Upper lobe of left lung (tissue), 6 donors: Measurements from ENCODE around the gene MTHFD2L. TPM values are rescaled to one million over a fixed set of nuclear protein-coding genes. Genes with fewer than 3 reads are reported as not detected.
"Not testable (repeated sequence)": the region's sequence is repeated elsewhere in the genome, so short reads cannot be mapped to it uniquely, and the experiment has no call there.

ENCODE experiments used
- ATAC-seq, 2 donors: fragments of 200-7000 bp; cut with Tn5 transposase; one replicate each; pipeline ENCODE4 v1.9.1; 2022; ENCODE audit warnings: mild to moderate bottlenecking in 2 of 2, moderate library complexity in 2 of 2; ENCODE audit not compliant: low FRiP score in 2 of 2
- DNase-seq, 2 donors: peaks; one replicate each; pipeline ENCODE4 v3.0.0-alpha.2; 2019 to 2020
- H3K27ac ChIP-seq, 4 donors: fragments of 200-600 bp; sonication (generic); one replicate each; pipeline ENCODE4 v1.5.1; 2016 to 2019
- H3K27me3 ChIP-seq, 4 donors: fragments of 200-600 bp; sonication (generic); one replicate each; pipeline ENCODE4 v1.5.1; 2017 to 2019
- H3K36me3 ChIP-seq, 4 donors: fragments of 200-600 bp; sonication (generic); one replicate each; pipeline ENCODE4 v1.5.1; 2016 to 2019
- H3K4me1 ChIP-seq, 4 donors: fragments of 200-600 bp; sonication (generic); one replicate each; pipeline ENCODE4 v1.5.1; 2018 to 2019
- H3K4me3 ChIP-seq, 4 donors: fragments of 200-600 bp; sonication (generic); one replicate each; pipeline ENCODE4 v1.5.1; 2017 to 2019; ENCODE audit warnings: mild to moderate bottlenecking in 2 of 4, moderate library complexity in 1 of 4
- H3K9me3 ChIP-seq, 4 donors: fragments of 200-600 bp; sonication (generic); one replicate each; pipeline ENCODE4 v1.5.1; 2018 to 2019
- EP300 ChIP-seq, 4 donors: sonication (generic); formaldehyde crosslinking; IDR thresholded peaks; one replicate each; pipeline ENCODE4 v1.5.1; 2017; ENCODE audit warnings: antibody characterized with exemption in 4 of 4, control low read depth in 2 of 4
- POLR2A ChIP-seq, 4 donors: fragments of 450-650 bp; IDR thresholded peaks; one replicate each; pipeline ENCODE4 v1.5.1; 2016 to 2017; ENCODE audit warnings: antibody characterized with exemption in 4 of 4, mild to moderate bottlenecking in 2 of 4
- POLR2AphosphoS5 ChIP-seq, 2 donors: sonication (generic); formaldehyde crosslinking; IDR thresholded peaks; one replicate each; pipeline ENCODE4 v1.5.1; 2017; ENCODE audit warnings: antibody characterized with exemption in 2 of 2
- WGBS, 2 donors: methylation state at CpG; one replicate each; pipeline ENCODE4 v1.1.5; 2017 to 2018; 5-methylcytosine and 5-hydroxymethylcytosine counted together
- total RNA-seq, 6 donors: library from RNA; depleted of rRNA in 4 of 6; stranded (reverse); fragments of >200 nt in 4 of 6; gene quantifications; one replicate each; pipeline versions ENCODE4 v1.1.0 to v1.2.1, GENCODE V29; 2016 to 2021
- TF ChIP-seq, protein P1 (sequence below), 6 experiments: fragments of 450-650 bp in 4 of 6; fragments of 200-600 bp in 2 of 6; sonication (generic) in 2 of 6; IDR thresholded peaks; one replicate each; pipeline ENCODE4 v1.5.1; 2016 to 2019; ENCODE audit warnings: antibody characterized with exemption in 6 of 6
- donor health status: DM: no; HTN: no; CAD: no; lungs with moderate emphysema.
- donor health status: DM: no; HTN: yes; CAD: no; lungs with severe emphysema.

Gene MTHFD2L
- total RNA-seq, 6 donors from 2014 or later: 4.9 to 23.6 (median 12.8) TPM

DNA sequence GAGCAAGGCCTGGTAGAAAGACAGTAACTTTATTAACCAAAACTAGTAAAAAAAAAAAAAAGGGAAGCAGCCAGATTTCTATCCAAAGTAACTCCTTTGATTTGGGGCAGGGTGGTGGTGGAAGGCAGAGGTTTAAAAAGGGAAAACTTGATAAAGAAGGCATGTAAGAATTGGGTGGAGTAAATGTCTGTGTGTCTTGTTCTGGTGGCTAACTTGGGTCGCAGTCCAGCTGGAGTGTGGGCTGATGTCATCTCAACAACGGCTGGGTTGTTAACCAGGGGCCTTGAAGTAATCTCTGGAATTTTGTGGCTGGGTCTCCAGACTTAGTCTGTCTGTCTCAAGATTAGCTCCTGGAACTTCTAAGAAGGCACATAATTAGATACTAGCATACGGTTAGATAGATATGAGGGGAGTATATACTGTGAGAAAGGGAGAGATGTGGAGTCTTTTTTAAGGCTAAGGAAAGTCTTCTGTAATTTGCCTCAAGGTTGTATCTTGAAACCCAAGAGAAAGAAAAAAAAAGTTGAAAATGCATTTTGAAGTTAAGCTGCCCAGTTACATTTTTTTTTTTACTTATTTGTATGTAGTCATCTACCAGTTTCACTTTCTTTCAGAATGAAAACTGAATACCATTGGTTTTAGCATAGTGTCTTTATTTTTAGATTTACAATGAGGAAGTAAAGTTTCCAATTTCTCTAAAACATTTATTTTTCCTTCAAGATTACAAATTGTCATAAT, 48.3 kb downstream of the MTHFD2L start:
- WGBS, 2 donors: 37 to 46% methylated on average over 3 of the region's 3 CpGs
- peak in 1 of 2 donors; percentile 84 for ATAC-seq

DNA sequence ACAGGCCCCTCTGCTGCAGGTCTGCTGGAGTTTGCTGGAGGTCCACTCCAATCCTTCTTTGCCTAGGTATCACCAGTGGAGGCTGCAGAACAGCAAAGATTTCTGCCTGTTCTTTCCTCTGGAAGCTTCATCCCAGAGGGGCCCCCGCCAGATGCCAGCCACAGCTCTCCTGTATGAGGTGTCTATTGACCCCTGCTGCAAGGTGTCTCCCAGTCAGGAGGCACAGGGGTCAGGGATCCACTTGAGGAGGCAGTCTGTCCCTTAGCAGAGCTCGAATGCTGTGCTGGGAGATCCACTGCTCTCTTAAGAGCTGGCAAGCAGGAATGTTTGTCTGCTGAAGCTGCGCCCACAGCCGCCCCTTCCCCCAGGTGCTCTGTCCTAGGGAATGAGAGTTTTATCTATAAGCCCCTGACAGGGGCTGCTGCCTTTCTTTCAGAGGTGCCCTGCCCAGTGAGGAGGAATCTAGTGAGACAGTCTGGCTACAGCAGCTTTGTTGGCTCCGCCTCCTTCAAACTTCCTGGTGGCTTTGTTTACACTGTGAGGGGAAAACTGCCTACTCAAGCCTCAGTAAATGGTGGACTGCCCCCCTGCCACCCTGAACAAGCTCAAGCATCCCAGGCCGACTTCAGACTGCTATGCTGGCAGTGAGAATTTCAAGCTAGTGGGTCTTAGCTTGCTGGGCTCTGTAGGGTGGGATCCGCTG, 56.7 kb downstream of the MTHFD2L start:
- H3K9me3 ChIP-seq, H3K36me3 ChIP-seq, H3K27ac ChIP-seq, H3K27me3 ChIP-seq, ATAC-seq, H3K4me3 ChIP-seq, H3K4me1 ChIP-seq: not testable (repeated sequence)
- WGBS, 2 donors: 80 to 100% methylated on average over 1 to 7 of the region's 7 CpGs
- peak in 1 of 2 donors; percentile 28 for DNase-seq

More for the DNA sequence above, 48.3 kb downstream of the MTHFD2L start:
- no peak overlapping the region for H3K4me3 ChIP-seq
- peak overlapping the region in 1 of 4 donors; percentile 35 for H3K27ac ChIP-seq
- no peaks in the 10 kb centered on the region for H3K27me3 ChIP-seq
- no peaks in the 10 kb centered on the region for H3K9me3 ChIP-seq
- TF ChIP-seq, protein P1, sequence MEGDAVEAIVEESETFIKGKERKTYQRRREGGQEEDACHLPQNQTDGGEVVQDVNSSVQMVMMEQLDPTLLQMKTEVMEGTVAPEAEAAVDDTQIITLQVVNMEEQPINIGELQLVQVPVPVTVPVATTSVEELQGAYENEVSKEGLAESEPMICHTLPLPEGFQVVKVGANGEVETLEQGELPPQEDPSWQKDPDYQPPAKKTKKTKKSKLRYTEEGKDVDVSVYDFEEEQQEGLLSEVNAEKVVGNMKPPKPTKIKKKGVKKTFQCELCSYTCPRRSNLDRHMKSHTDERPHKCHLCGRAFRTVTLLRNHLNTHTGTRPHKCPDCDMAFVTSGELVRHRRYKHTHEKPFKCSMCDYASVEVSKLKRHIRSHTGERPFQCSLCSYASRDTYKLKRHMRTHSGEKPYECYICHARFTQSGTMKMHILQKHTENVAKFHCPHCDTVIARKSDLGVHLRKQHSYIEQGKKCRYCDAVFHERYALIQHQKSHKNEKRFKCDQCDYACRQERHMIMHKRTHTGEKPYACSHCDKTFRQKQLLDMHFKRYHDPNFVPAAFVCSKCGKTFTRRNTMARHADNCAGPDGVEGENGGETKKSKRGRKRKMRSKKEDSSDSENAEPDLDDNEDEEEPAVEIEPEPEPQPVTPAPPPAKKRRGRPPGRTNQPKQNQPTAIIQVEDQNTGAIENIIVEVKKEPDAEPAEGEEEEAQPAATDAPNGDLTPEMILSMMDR (IDR thresholded peaks at IDR 0.05): no peak
- TF ChIP-seq POLR2AphosphoS5 (IDR thresholded peaks at IDR 0.05) (no peak), POLR2A (IDR thresholded peaks at IDR 0.05) (no peak), EP300 (IDR thresholded peaks at IDR 0.05) (no peak)
- no peak for DNase-seq
- peaks cover 0 to 20% (median 7%) of the 10 kb centered on the region in 4 donors for H3K4me1 ChIP-seq
- H3K36me3 ChIP-seq: no peaks in the 10 kb centered on the region

DNA sequence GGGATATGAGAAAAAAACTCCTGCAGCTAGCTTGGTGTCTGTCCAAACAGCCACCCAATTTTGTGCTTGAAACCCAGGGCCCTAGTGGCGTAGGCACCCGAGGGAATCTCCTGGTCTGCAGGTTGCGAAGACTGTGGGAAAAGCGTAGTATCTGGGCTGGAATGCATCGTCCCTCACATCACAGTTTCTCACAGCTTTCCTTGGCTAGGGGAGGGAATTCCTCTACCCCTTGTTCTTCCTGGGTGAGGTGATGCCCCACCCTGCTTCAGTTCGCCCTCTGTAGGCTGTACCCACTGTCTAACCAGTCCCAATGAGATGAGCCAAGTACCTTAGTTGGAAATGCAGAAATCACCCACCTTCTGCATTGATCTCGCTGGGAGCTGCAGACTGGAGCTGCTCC, 57.3 kb downstream of the MTHFD2L start:
- not testable (repeated sequence) for H3K9me3 ChIP-seq, H3K27ac ChIP-seq, H3K27me3 ChIP-seq, ATAC-seq, H3K4me3 ChIP-seq, H3K36me3 ChIP-seq, DNase-seq, H3K4me1 ChIP-seq
- WGBS, 2 donors: 90 to 96% methylated on average over 7 of the region's 7 CpGs

DNA sequence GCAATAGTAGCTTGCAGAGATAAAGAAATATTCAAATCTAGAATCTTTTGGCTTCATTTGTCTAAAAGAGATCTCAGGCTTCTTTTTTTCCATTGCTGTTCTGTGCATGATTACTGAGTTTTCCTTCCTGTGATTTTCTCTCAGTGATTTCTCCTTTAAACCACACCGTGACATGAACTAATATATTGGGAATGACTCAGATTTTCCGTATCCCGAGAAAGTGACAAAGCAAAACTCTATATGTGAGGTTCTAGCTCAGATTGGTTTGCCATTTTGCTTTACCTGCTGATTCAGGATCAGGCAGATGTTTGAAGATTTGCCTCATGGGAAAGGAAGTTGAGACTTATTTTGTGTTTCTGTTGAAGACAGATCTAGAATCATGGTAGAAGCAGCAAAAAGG, 59.4 kb downstream of the MTHFD2L start:
- Histone ChIP-seq H3K27ac (no peak overlapping the region), H3K36me3 (no peaks in the 10 kb centered on the region), H3K4me3 (no peak overlapping the region), H3K4me1 (peaks cover 0 to 6% (median 2%) of the 10 kb centered on the region in 4 donors), H3K27me3 (no peaks in the 10 kb centered on the region), H3K9me3 (no peaks in the 10 kb centered on the region)
- ATAC-seq (no peak), DNase-seq (no peak)
- 82 to 89% methylated on average over 3 of the region's 3 CpGs for WGBS, 2 donors
- TF ChIP-seq POLR2AphosphoS5 (IDR thresholded peaks at IDR 0.05) (no peak), EP300 (IDR thresholded peaks at IDR 0.05) (no peak), POLR2A (IDR thresholded peaks at IDR 0.05) (no peak)
- TF ChIP-seq, protein P1 (IDR thresholded peaks at IDR 0.05): no peak

DNA sequence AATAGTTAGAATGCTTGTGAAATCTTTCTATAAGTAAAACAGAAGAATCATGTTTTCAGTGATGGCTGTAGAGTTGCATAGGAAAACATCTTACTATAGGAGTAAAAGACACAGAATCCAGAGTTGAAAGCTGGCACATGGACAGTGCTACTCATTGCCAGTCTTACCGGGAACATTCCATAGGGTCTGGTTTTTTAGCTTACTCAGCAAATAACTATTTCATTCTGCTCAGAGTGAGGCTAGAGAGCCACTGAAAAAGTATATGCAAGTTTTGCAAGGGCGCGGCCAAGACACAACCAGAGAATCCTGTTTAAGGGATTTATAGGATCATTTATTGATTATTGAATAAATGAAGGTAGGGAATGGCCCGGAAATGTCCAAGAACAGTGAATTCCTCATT, 60.3 kb downstream of the MTHFD2L start:
- no peak for ATAC-seq
- WGBS, 2 donors: 94 to 95% methylated on average over 4 of the region's 4 CpGs

More for the DNA sequence above, 60.3 kb downstream of the MTHFD2L start:
- TF ChIP-seq EP300 (IDR thresholded peaks at IDR 0.05) (no peak), POLR2A (IDR thresholded peaks at IDR 0.05) (no peak), POLR2AphosphoS5 (IDR thresholded peaks at IDR 0.05) (no peak)
- TF ChIP-seq, protein P1 (IDR thresholded peaks at IDR 0.05): no peak
- no peak for DNase-seq
- Histone ChIP-seq H3K4me3 (no peak overlapping the region), H3K27me3 (no peaks in the 10 kb centered on the region), H3K9me3 (no peaks in the 10 kb centered on the region), H3K27ac (no peak overlapping the region), H3K36me3 (no peaks in the 10 kb centered on the region), H3K4me1 (peaks cover 0 to 6% (median 2%) of the 10 kb centered on the region in 4 donors)
